IMR-90 (cell line): ENCODE data around the gene CLNS1A. TPM values are rescaled to one million over a fixed set of nuclear protein-coding genes. Genes with fewer than 3 reads are reported as not detected.

Experiments used
- microRNA-seq, 2 experiments: library from miRNA; stranded (forward) in 1 of 2; unstranded in 1 of 2; fragments of 10-50 nt in 1 of 2; fragments of <30 nt in 1 of 2; gene quantifications in 1 of 2; microRNA quantifications in 1 of 2; one replicate each; pipeline versions ENCODE3 to v1.1.0; 2013 to 2020; ENCODE audit not compliant: insufficient read depth in 1 of 2, insufficient read length in 1 of 2, unreplicated experiment in 1 of 2
- polyA plus RNA-seq, 3 experiments: library from polyadenylated mRNA; depleted of rRNA; stranded (reverse); fragments of >200 nt; gene quantifications; 2 replicates each; pipeline ENCODE4 v1.2.3, GENCODE V29; 2012; ENCODE audit warnings: low replicate concordance in 1 of 3
- small RNA-seq, 5 experiments: library from RNA; depleted of rRNA; stranded (forward); fragments of <200 nt; gene quantifications; one replicate each; pipeline ENCODE3, GENCODE V24; 2012
- total RNA-seq: library from RNA; depleted of rRNA; stranded (reverse); fragments of >200 nt; gene quantifications from 2 replicates; pipeline ENCODE4 v1.2.3, GENCODE V29; 2012; rRNA removed

CLNS1A gene
- total and polyA plus RNA-seq, 2 of the 4 experiments (the other 2 are of a cell fraction), result 66.7 to 97.0 TPM

Small RNA genes lying within 50 kb of the gene (microRNA-seq; reads per million reads assigned to microRNA genes)
- not detected for gene RNU7-59P (ENCODE audit: insufficient read depth, insufficient read length)

Small RNA genes lying within 50 kb of the gene (small RNA-seq; reads per million reads assigned to genes)
- 0 reads per million in 5 experiments for gene RNU7-59P

Other genes with a start within 250 kb of the CLNS1A start
- gene PAK1, start 163.7 kb downstream of the CLNS1A start, total RNA-seq, result 50.3 and 60.6 TPM in 2 replicates
- gene PAK1, start 163.7 kb downstream of the CLNS1A start, polyA plus RNA-seq (2012; rRNA removed), result 34.3 and 38.9 TPM in 2 replicates
- gene AQP11, start 47.8 kb downstream of the CLNS1A start, total RNA-seq, result 1.1 and 1.4 TPM in 2 replicates
- 1.1 and 1.5 TPM in 2 replicates for gene AQP11, start 47.8 kb downstream of the CLNS1A start, polyA plus RNA-seq (2012; rRNA removed)
- gene RSF1, start 182.9 kb upstream of the CLNS1A start, total RNA-seq, result 18.5 and 26.7 TPM in 2 replicates
- 13.9 and 19.1 TPM in 2 replicates for gene RSF1, start 182.9 kb upstream of the CLNS1A start, polyA plus RNA-seq (2012; rRNA removed)
- 15.8 and 49.7 TPM in 2 replicates for gene AAMDC, start 183.3 kb upstream of the CLNS1A start, total RNA-seq
- 47.6 and 51.2 TPM in 2 replicates for gene AAMDC, start 183.3 kb upstream of the CLNS1A start, polyA plus RNA-seq (2012; rRNA removed)